HCT116 (cell line): ENCODE data around the gene PUM1. TPM values are rescaled to one million over a fixed set of nuclear protein-coding genes. Genes with fewer than 3 reads are reported as not detected.

Source experiments
- ATAC-seq: fragments of 200-7000 bp; cut with Tn5 transposase; 2 replicates; pipeline ENCODE4 v1.9.1; 2020; ENCODE audit warnings: mild to moderate bottlenecking, moderate library complexity
- BruUV-seq: library from RNA; stranded (reverse); fragments of 400-500 nt; replicated peaks from 2 replicates; lab custom pipeline; 2021; lab: Mats Ljungman, UMichigan
- CTCF ChIA-PET: fragments of 300-600 bp; sonication (Branson Sonifier 250); formaldehyde crosslinking; loops from one replicate; lab custom pipeline; 2021; ENCODE audit warnings: antibody characterized with exemption; lab: Charles Lee
- POLR2A ChIA-PET: fragments of 300-600, 350-600 bp; sonication (Branson Sonifier 250); formaldehyde crosslinking; loops from one replicate; lab custom pipeline; 2021; ENCODE audit warnings: antibody characterized with exemption; lab: Charles Lee
- RAD21 ChIA-PET, 2 experiments: fragments of 300-600 bp; sonication (Branson Sonifier 250); formaldehyde crosslinking; loops; one replicate each; lab custom pipeline; 2023; ENCODE audit warnings: low total read pairs in 2 of 2; ENCODE audit not compliant: uncharacterized antibody in 2 of 2, unreplicated experiment in 2 of 2, low non-redundant PET in 1 of 2; lab: Charles Lee
- DNase-seq: peaks from one replicate; pipeline ENCODE4 v3.0.0-alpha.2; 2010; ENCODE audit warnings: low read depth, low spot score
- H2AFZ ChIP-seq: fragments of 200-600 bp; shearing (Covaris generic), sonication (generic); 2 replicates; pipeline ENCODE4 v1.6.1; 2017; ENCODE audit warnings: low read depth, mixed run types, mixed read lengths, antibody characterized with exemption, low read length; ENCODE audit not compliant: poor library complexity, severe bottlenecking
- H3K27ac ChIP-seq: 2 replicates; pipeline ENCODE4 v1.5.1; 2012; ENCODE audit warnings: low read depth, low read length
- H3K27me3 ChIP-seq: fragments of 200-600 bp; sonication (generic); 2 replicates; pipeline ENCODE4 v1.6.1; 2016; ENCODE audit warnings: mixed run types, low read length, mixed read lengths; ENCODE audit not compliant: insufficient read depth
- H3K36me3 ChIP-seq, 2 experiments: fragments of 200-500 bp in 1 of 2; fragments of 200-600 bp in 1 of 2; sonication (Bioruptor generic) in 1 of 2; sonication (generic) in 1 of 2; 2 replicates each; pipeline versions ENCODE4 v1.5.1 to v1.6.1; 2014 to 2016; ENCODE audit warnings: low read length in 2 of 2, inconsistent platforms in 1 of 2, mixed read lengths in 1 of 2, mixed run types in 1 of 2; ENCODE audit not compliant: insufficient read depth in 2 of 2, control insufficient read depth in 1 of 2
- H3K4me1 ChIP-seq, 2 experiments: fragments of 200-600 bp in 1 of 2; sonication (generic) in 1 of 2; 2 replicates each; pipeline versions ENCODE4 v1.5.1 to v1.6.1; 2012 to 2017; ENCODE audit warnings: low read length in 2 of 2, inconsistent platforms in 1 of 2, mild to moderate bottlenecking in 1 of 2, mixed read lengths in 1 of 2, mixed run types in 1 of 2, moderate library complexity in 1 of 2; ENCODE audit not compliant: insufficient read depth in 2 of 2, control insufficient read depth in 1 of 2
- H3K4me2 ChIP-seq: fragments of 200-600 bp; sonication (generic); 2 replicates; pipeline ENCODE4 v1.6.1; 2017; ENCODE audit warnings: mixed run types, low read length, mixed read lengths
- H3K4me3 ChIP-seq, 2 experiments: fragments of 200-600 bp in 1 of 2; sonication (generic) in 1 of 2; replicated peaks in 1 of 2; 2 replicates each; pipeline ENCODE4 v1.5.1; 2011 to 2016; ENCODE audit warnings: low read length in 2 of 2, control low read depth in 1 of 2, low read depth in 1 of 2, mild to moderate bottlenecking in 1 of 2, mixed read lengths in 1 of 2, mixed run types in 1 of 2
- H3K79me2 ChIP-seq: fragments of 200-600 bp; sonication (generic); 2 replicates; pipeline ENCODE4 v1.6.1; 2017; ENCODE audit warnings: mild to moderate bottlenecking, mixed run types, low read length, moderate library complexity, mixed read lengths; ENCODE audit not compliant: insufficient read depth
- H3K9ac ChIP-seq: fragments of 200-600 bp; sonication (generic); 2 replicates; pipeline ENCODE4 v1.6.1; 2016; ENCODE audit warnings: low read length, mixed read lengths
- H3K9me2 ChIP-seq: fragments of 200-600 bp; sonication (generic), shearing (Covaris generic); 2 replicates; pipeline ENCODE4 v1.6.1; 2017; ENCODE audit warnings: mixed run types, mild to moderate bottlenecking, moderate library complexity; ENCODE audit not compliant: insufficient read depth
- H3K9me3 ChIP-seq, 2 experiments: fragments of 200-500 bp in 1 of 2; fragments of 200-600 bp in 1 of 2; sonication (Bioruptor generic) in 1 of 2; sonication (generic) in 1 of 2; 2 replicates each; pipeline ENCODE4 v1.6.1; 2014 to 2017; ENCODE audit warnings: low read length in 2 of 2, mixed read lengths in 2 of 2, inconsistent platforms in 1 of 2, low read depth in 1 of 2, mild to moderate bottlenecking in 1 of 2, mixed run types in 1 of 2, moderate library complexity in 1 of 2; ENCODE audit not compliant: control insufficient read depth in 1 of 2, insufficient read depth in 1 of 2
- H4K20me1 ChIP-seq: fragments of 200-600 bp; sonication (generic), shearing (Covaris generic); 2 replicates; pipeline ENCODE4 v1.6.1; 2017; ENCODE audit warnings: mixed run types, mild to moderate bottlenecking, moderate library complexity; ENCODE audit not compliant: insufficient read depth
- CBX3 ChIP-seq: IDR thresholded peaks from 2 replicates; pipeline ENCODE4 v1.6.1; 2012; ENCODE audit warnings: low read depth
- CEBPB ChIP-seq: IDR thresholded peaks from 2 replicates; pipeline ENCODE4 v1.6.1; 2012; ENCODE audit warnings: low read depth
- CTCF ChIP-seq, 3 experiments: fragments of 200-600 bp in 1 of 3; sonication (generic) in 1 of 3; IDR thresholded peaks in 2 of 3; conservative IDR thresholded peaks in 1 of 3; 2 replicates each; pipeline ENCODE4 v1.5.1; 2012 to 2017; ENCODE audit warnings: low read depth in 2 of 3, low read length in 2 of 3, antibody characterized with exemption in 1 of 3, borderline replicate concordance in 1 of 3, control low read depth in 1 of 3, mild to moderate bottlenecking in 1 of 3, mixed read lengths in 1 of 3, mixed run types in 1 of 3, moderate library complexity in 1 of 3; ENCODE audit not compliant: insufficient read depth in 1 of 3
- EGR1 ChIP-seq: IDR thresholded peaks from 2 replicates; pipeline ENCODE4 v1.6.1; 2012; ENCODE audit warnings: low read depth
- ELF1 ChIP-seq: IDR thresholded peaks from 2 replicates; pipeline ENCODE4 v1.6.1; 2012; ENCODE audit warnings: low read depth, borderline replicate concordance
- EZH2 ChIP-seq: fragments of 200-600 bp; sonication (generic); IDR thresholded peaks from 2 replicates; pipeline ENCODE4 v1.6.1; 2017; ENCODE audit warnings: antibody characterized with exemption, mixed run types
- FOSL1 ChIP-seq: IDR thresholded peaks from 2 replicates; pipeline ENCODE4 v1.6.1; 2012; ENCODE audit warnings: low read depth
- POLR2A ChIP-seq: IDR thresholded peaks from 2 replicates; pipeline ENCODE4 v1.7.0; 2011; ENCODE audit warnings: borderline replicate concordance; ENCODE audit not compliant: insufficient read depth, insufficient read length; ENCODE audit errors: extremely low read depth
- POLR2AphosphoS5 ChIP-seq: IDR thresholded peaks from 2 replicates; pipeline ENCODE4 v1.6.1; 2011; ENCODE audit warnings: mild to moderate bottlenecking, low read depth, low read length, moderate library complexity
- RAD21 ChIP-seq: IDR thresholded peaks from 2 replicates; pipeline ENCODE4 v1.6.1; 2012; ENCODE audit warnings: low read depth, mild to moderate bottlenecking
- SIN3A ChIP-seq: IDR thresholded peaks from 2 replicates; pipeline ENCODE4 v1.6.1; 2012; ENCODE audit warnings: low read depth
- SRF ChIP-seq: IDR thresholded peaks from 2 replicates; pipeline ENCODE4 v1.6.1; 2012; ENCODE audit warnings: low read depth
- TCF7L2 ChIP-seq: IDR thresholded peaks from 2 replicates; pipeline ENCODE4 v1.7.0; 2011; ENCODE audit warnings: borderline replicate concordance, inconsistent platforms; ENCODE audit not compliant: insufficient read depth, insufficient read length; ENCODE audit errors: extremely low read depth
- ZBTB33 ChIP-seq: IDR thresholded peaks from 2 replicates; pipeline ENCODE4 v1.6.1; 2011; ENCODE audit warnings: mild to moderate bottlenecking, low read length, moderate library complexity; ENCODE audit not compliant: insufficient replicate concordance; ENCODE audit errors: extremely low read depth
- ZFX ChIP-seq: fragments of 450-650 bp; IDR thresholded peaks from 2 replicates; pipeline ENCODE4 v1.6.1; 2017
- intact Hi-C: fragments of 100-400 bp; cut with micrococcal nuclease; formaldehyde crosslinking; loops from 2 replicates; pipeline ENCODE4 v1.10.0; 2022
- total RNA-seq: library from RNA; stranded (reverse); gene quantifications from one replicate; pipeline ENCODE4 v1.2.1, GENCODE V29; 2021; ENCODE audit not compliant: unreplicated experiment

PUM1 gene
- total RNA-seq, 1 experiment from 2014 or later, result 113 TPM

DNA sequence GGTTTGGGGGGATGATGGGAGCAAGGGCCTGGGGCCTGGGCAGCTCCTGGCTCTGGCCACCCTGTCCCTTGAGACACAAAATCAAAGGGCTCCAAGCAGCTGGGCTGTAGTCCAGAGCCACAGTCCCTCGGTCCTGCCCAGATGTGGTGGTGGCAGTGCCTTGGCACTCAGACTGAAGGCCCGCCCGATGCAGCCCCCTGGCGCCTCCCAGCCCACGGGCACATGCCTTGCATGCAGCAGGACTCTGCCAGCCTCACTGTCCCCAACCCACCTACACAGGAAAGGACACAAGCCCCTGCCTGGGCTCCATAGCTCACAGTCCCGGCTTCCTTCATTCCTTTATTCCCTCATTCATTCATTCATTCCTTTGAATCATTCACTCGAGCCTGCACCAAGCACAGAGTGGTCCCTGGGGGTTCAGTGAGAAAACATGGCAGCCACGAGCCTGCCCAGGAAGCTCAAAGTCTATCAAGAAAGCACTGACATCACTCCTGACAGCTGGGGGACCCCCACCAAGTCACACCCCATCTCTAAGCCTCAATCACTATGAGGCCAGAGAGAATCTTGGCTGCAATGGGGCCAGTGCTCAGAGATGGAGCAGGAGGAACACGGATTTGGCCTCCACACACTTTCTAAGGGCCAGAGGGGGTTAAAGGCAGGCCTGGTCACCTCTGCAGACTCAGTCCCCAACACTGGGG lies 162.8 kb downstream of the PUM1 start:
- DNase-seq, result no peak
- ChIA-PET RAD21 (no interaction called here), CTCF (interaction anchor here (1.0 kb wide), 1 partner anchor 101 kb away, joined by 3 read pairs; no protein-coding TSS in a partner anchor), POLR2A (no interaction called here)
- Histone ChIP-seq H3K9me3 (no peaks in the 10 kb centered on the region), H3K9ac (no peak overlapping the region), H3K9me2 (no peaks in the 10 kb centered on the region), H4K20me1 (no peaks in the 10 kb centered on the region), H3K4me2 (no peak overlapping the region), H3K4me1 (peaks cover 5 to 21% of the 10 kb centered on the region in 2 experiments), H3K36me3 (no peaks in the 10 kb centered on the region), H3K27me3 (no peaks in the 10 kb centered on the region), H2AFZ (no peak overlapping the region), H3K27ac (no peak overlapping the region), H3K79me2 (peaks cover 24% of the 10 kb centered on the region), H3K4me3 (no peak overlapping the region)
- BruUV-seq, result no TSS peak
- TF ChIP-seq ELF1 (no peak), SIN3A (no peak), POLR2AphosphoS5 (no peak), CTCF (IDR thresholded peaks at IDR 0.05 in 2 of 3, conservative IDR thresholded peaks at IDR 0.05 in 1 of 3; ENCODE audit: borderline replicate concordance in 1 of 3, insufficient read depth in 1 of 3, low read depth in 2 of 3, low read length in 2 of 3) (no peak), RAD21 (no peak), POLR2A (no peak), ZBTB33 (no peak), CBX3 (no peak), FOSL1 (no peak), ZFX (no peak), SRF (no peak), EGR1 (no peak), CEBPB (no peak), TCF7L2 (no peak), EZH2 (no peak)
- intact Hi-C loops, result no loop called here
- no peak for ATAC-seq
